GM21723 (cell line): ENCODE data around the gene OCLN.
"Not testable (repeated sequence)": the region's sequence is repeated elsewhere in the genome, so short reads cannot be mapped to it uniquely, and the experiment has no call there.

Source experiments
- ATAC-seq: cut with Tn5 transposase; IDR thresholded peaks from one replicate; pipeline ENCODE4 v1.9.1; 2021; ENCODE audit warnings: mild to moderate bottlenecking, moderate library complexity; ENCODE audit not compliant: unreplicated experiment

Gene OCLN

DNA sequence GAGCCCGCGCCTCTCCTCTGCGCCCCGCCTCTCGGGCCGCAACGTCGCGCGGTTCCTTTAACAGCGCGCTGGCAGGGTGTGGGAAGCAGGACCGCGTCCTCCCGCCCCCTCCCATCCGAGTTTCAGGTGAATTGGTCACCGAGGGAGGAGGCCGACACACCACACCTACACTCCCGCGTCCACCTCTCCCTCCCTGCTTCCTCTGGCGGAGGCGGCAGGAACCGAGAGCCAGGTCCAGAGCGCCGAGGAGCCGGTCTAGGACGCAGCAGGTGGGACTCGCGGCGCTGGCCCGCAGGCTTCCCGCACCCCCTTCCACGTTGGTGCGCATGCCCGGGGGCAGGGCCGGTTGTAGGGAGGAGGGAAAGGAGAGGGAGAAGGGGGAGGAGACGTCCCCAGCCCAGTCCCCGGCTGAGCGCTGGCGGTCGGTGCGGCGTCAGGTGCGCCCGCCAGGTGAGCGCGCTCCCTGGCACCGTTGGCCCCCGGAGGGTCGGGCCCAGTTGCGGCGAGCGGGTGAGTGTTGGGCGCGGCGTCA is at the start of gene OCLN:
OCLN (plus strand) TSS at position 400 of the 532 bp plus-strand sequence. CDS start 11,455 bp downstream, outside the sequence.
- ATAC-seq = peak; percentile 49

DNA sequence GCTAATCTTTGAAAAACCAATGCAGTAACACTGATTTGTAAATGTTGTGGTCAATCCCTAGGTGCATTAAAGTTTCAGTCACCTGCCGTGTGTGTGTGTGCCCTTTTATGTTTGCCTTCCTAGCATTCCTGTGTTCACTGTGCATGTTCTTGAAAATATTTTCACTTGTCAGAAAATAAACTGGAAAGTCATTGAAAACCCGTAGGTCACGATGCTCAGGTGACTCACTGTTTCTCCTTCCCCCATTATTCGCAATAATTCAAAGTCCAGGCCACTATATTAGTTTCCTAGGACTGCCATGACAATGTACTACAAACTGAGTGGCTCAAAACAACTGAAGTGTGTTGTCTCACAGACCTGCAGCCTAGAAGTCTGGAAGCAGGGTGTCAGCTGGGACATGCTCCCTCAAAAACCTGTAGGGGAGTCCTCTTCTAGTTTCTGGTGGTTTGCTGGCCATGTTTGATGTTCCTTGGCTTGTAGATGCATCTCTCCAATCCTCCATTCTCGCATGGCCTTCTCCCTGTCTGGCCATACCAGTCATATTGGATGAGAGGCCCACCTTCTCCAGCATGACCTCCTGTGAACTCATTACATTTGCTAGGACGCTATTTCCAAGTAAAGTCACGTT is 48.3 kb upstream of the OCLN start:
- no peak for ATAC-seq

- no peak for ATAC-seq
Observed at GRCh38 chr5:69449511-69449910, 43.1 kb upstream of the OCLN start.

DNA sequence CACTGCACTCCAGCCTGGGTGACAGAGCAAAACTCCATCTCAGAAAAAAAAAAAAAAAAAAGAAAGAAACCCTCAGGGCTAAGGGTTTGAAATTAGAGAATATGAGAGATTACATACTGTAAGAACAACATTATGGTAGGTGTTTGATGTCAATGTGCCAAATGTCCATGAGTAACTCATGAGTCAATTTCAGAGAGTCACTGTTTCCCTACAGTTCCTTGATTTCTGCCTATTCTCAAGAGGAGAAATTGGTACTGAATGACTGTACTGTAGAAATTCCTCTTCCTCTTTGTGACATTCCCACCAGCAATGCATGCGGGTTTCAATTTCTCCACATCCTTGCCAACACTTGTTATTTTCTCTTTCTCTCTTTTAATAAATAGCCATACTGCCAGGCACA is 42.5 kb upstream of the OCLN start:
- no peak for ATAC-seq

GRCh38 chr5:69450527-69450926 is 42.1 kb upstream of the OCLN start:
- ATAC-seq = not testable (repeated sequence)

DNA sequence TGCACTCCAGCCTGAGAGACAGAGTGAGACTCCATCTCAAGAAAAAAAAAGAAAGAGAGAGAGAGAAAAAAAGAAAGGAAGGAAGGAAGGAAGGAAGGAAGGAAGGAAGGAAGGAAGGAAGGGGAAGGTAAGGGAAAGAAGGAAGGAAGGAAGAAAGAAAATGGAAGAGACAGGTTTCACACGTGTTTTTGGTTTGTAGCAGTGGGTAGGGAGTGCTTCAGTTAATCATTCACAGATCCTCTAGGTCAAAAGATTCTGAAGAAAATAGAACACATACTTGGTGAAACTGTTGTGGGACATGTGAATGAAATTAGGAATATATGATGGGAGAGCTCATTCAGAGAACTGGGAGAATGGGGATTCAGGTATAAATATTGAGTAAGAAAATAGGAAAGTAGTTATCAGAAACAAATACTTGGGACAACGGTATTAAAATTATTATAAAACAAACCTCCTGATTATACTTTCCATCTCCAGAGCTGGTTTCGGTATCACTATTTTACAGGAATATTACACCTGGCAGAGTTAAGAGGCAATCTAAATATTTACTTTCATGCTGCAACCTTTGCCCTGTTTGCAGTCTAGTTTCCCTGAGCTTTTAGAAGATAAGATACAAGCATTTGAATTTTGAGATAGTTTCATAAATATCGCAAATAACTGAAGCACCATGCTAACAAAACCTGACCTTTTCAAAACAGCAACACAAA is 40.5 kb upstream of the OCLN start:
- no peak for ATAC-seq

- not testable (repeated sequence) for ATAC-seq
Observed at GRCh38 chr5:69453487-69453886, 39.1 kb upstream of the OCLN start.

- ATAC-seq = no peak
Observed at GRCh38 chr5:69454460-69455249, 37.9 kb upstream of the OCLN start.

DNA sequence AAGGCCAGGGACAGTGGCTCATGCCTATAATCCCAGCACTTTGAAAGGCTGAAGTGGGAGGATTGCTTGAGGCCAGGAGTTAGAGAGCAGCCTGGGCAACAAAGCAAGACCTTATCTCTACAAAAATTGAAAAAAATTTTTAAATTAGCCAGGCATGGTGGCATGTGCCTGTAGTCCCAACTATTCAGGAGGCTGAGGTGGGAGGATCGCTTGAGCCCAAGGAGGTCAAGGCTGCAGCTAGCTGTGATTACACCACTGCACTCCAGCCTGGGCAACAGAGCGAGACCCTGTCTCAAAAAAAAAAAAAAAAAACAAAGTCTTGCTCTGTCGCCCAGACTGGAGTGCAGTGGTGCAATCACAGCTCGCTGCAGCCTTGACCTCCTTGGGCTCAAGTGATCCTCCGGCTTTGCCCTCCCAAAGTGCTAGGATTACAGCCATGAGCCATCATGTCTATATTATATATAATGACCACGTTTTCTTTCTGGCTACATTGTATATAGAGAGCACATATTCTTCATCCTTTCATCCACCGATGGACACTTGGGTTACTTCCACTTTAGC is 37.1 kb upstream of the OCLN start:
- not testable (repeated sequence) for ATAC-seq

- no peak for ATAC-seq
Observed at GRCh38 chr5:69462170-69462569, 30.4 kb upstream of the OCLN start.

DNA sequence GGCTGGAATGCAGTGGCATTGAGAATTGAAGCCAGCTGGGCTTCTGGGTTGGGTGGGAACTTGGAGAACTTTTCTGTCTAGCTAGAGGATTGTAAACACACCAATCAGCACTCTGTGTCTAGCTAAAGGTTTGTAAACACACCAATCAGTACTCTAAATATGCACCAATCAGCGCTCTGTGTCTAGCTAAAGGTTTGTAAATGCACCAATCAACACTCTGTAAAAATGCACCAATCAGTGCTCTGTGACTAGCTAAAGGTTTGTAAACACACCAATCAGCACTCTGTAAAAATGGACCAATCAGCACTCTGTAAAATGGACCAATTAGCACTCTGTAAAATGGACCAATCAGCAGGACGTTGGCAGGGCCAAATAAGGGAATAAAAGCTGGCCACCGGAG is 26.2 kb upstream of the OCLN start:
- not testable (repeated sequence) for ATAC-seq

DNA sequence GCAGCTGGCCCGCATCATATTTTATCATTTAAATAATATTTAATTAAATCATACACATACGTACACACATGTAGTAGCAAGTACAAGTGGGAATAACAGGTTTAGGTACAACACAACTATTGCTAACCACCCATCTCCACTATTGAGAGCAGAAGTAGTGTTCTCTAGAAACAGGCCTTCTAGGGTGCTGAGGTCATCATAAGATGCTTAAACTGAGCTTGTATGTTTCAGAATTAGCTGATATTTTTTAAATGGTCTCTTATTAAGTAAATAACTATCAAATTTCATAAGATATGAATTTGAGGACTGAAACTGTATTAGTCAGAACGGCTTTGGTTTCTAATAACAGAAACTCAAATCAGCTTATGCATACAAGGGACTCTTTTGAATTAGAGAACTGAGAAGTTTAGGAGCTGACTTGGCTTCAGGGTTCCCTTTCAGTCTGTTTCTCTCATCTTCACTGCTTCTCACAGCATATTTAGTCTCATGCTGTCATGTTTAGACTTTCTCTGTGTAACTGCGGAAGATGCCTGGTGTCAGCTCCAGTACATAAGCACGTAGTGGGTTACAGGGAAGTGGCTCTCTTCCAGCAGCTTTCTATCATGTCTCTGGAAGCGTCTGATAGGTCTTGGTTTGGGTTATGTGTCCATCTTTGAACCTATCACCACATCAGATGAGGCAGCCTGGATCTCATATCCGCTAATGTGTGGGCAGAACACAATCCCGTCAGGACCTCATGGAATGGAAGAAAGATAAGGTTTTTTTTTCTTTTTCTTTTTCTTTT is 25.0 kb upstream of the OCLN start:
- peak; percentile 96 for ATAC-seq

- ATAC-seq = no peak
Observed at GRCh38 chr5:69468631-69469030, 24.0 kb upstream of the OCLN start.

DNA sequence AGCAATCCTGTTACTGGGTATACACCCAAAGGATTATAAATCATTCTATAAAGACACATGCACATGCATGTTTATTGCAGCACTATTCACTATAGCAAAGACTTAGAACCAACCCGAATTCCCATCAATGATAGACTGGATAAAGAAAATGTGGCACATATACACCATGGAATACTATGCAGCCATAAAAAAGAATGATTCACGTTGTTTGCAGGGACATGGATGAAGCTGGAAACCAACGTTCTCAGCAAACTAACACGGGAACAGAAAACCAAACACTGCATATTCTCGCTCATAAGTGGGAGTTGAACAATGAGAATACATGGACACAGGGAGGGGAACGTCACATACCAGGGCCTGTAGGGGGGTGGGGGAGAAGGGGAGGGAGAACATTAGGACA is 21.1 kb upstream of the OCLN start:
- not testable (repeated sequence) for ATAC-seq

DNA sequence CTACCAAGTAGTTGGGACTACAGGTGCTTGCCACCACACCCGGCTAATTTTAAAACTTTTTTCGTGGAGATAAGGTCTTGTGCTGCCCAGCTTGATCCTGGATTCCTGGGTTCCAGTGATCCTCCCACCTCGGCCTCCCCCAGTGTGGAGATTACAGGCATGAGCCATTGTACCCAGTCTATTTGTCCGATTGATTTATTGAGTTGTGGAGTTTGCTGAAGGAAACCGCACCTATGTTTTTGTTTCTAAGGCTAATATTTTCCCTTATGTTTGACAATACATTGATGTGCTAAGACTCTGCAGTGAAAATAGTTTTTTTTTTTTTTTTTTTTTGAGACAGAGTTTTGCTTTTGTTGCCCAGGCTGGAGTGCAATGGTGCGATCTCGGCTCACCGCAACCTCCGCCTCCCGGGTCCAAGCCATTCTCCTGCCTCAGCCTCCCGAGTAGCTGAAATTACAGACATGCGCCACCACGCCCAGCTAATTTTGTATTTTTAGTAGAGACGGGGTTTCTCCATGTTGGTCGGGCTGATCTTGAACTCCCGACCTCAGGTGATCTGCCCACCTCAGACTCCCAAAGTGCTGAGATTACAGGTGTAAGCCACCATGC is 20.0 kb upstream of the OCLN start:
- not testable (repeated sequence) for ATAC-seq

- no peak for ATAC-seq
Observed at GRCh38 chr5:69477170-69477569, 15.4 kb upstream of the OCLN start.

- ATAC-seq = not testable (repeated sequence)
Observed at GRCh38 chr5:69478296-69478695, 14.3 kb upstream of the OCLN start.

DNA sequence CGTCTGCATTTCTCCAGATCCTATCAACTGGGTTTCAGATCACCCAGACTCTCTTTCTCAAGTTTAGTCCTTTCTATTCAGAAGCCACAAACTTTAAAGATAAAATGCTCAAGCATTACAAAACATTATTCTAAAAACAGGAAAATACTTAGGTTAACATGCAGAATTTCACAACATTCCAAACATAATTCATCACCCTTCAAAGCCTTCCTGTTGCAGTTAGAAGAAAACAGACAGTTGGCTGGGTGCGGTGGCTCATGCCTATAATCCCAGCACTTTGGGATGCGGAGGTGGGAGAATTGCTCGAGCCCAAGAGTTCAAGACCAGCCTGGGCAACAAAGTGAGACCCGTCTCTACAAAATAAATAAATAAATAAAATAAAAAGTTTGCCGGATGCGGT is 7.7 kb upstream of the OCLN start:
- ATAC-seq = no peak

DNA sequence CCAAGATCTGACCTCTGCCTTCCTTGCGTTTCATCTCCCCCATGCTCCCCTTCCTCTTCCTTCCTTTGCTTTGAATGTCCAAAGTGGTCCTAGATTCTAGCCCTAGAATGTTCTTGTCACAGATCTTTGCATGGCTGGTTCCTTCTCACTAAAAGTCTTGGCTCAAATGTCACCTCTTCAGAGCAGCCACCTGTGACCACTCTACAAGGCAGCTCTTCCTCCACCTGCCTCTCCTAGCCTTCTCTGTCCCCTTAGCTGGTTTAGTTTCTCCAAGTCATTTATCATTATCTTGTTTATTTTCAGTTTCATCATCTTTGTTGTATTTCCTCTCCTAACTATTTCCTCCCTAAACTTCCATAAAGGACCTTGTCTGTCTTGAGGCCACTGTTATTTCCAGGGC is 7.1 kb upstream of the OCLN start:
- no peak for ATAC-seq

DNA sequence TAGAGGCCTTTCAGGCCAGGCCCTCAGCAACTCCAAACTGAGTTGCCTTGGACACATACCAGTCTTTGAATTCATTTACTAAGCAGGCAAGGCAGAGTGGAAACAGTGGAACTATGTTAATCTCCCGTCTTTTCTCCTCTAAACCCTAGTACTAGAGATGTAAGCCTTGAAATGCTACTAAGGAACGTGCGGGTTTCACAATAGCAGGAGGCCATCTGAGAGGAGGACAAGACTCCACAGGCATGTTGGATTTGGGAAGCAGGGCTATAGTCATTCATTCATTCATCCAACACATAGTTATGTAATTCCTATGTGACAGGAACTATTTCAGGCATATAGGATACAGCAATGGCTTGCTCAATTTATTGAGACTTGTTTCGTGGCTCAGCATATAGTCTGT is 3.3 kb upstream of the OCLN start:
- ATAC-seq = no peak
